GM21825 (cell line): Measurements from ENCODE around the gene UGT2B11.
"Not testable (repeated sequence)": the region's sequence is repeated elsewhere in the genome, so short reads cannot be mapped to it uniquely, and the experiment has no call there.

ENCODE experiments used
- ATAC-seq: cut with Tn5 transposase; IDR thresholded peaks from one replicate; pipeline ENCODE4 v1.9.1; 2021; ENCODE audit warnings: mild to moderate bottlenecking, moderate library complexity; ENCODE audit not compliant: unreplicated experiment

The UGT2B11 gene

DNA sequence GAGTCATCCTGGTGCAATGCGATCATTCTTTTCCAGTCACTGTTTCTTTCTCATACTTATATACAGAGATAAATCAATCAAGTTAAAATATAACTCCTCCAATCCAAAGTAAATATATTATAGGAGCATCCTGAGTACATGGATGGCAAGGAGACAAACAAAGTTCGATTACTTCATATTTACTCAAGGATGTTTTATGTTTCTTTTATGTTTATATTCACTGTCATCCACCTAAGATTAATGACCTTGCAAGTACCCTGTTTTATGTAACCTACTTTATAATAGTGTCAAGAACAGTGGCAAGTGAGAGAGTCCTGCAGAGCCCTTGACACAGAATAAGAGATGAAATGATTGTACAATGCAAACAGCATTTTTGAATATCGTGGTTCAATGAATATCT is at the start of gene UGT2B11:
Gene UGT2B11, minus strand, starts transcription at position 33 of the 400 bp plus-strand sequence. Its CDS starts 26 bp downstream, at position 7.
- no peak for ATAC-seq

DNA sequence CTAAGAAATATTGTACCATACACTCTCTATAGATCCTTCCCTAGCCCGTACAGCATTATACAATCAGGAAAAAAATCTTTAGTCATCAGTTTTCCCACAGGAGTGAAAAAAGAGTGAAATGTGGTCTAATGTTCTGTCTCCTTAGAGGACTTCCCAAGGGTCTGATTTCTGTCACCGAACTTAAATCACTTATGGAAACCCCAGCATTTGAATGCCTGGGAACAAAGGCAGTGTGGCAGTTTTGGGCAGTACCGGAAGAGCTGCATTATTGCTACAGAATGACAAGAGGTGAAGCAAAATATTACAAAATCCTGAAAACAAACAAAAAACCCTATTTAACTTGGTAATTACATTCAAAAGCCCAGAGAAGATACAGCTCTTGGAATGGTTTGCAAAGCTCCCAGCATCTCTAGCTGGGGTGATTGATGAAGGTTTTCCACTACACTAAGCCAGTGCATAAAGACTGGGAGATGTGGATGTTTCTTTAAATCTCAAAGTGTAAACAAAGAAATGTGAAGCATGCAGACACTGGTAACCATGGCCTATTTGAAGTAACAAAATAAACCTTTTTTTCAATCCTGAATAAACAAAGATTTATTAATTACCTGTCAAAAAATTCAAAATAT is 38.7 kb upstream of the UGT2B11 start:
- ATAC-seq = not testable (repeated sequence)

DNA sequence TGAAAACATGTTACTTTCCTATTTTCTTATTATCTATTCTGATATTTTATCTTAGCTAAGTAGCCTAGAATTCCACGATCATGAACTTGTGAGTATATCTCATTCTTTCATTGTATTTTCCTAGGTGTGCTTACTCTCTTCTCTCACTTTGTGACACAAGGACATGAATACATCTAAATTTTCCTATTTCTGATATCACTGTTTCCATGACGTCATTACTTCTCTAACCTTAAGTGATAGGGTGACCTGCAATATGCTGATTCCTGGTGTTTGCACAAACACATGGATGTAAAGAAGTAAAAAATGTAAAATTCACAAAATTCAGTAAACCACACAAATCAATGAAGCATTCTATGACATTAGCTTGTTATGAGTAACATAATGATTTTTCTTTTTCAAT is 36.3 kb upstream of the UGT2B11 start:
- ATAC-seq = not testable (repeated sequence)

DNA sequence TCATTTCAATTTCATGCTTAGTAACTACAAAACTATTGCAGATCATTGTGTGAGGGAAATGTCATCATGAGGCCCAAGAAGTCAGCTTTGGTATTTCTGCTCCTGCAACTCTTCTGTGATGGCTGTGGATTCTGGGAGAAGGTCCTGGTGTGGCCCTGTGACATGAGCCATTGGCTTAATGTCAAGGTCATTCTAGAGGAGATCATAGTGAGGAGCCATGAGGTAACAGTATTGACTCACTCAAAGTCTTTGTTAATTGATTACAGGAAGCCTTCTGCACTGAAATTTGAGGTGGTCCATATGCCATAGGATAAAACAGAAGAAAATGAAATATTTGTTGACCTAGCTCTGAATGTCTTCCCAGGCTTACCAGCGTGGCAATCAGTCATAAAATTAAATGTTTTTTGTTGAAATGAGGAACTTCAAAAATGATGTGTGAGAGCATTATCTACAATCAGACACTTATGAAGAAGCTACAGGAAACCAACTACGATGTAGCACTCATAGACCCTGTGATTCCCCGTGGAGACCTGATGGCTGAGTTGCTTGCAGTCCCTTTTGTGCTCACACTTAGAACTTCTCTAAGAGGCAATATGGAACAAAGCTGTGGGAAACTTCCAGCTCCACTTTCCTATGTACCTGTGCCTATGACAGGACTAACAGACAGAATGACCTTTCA is 28.2 kb upstream of the UGT2B11 start:
- not testable (repeated sequence) for ATAC-seq

DNA sequence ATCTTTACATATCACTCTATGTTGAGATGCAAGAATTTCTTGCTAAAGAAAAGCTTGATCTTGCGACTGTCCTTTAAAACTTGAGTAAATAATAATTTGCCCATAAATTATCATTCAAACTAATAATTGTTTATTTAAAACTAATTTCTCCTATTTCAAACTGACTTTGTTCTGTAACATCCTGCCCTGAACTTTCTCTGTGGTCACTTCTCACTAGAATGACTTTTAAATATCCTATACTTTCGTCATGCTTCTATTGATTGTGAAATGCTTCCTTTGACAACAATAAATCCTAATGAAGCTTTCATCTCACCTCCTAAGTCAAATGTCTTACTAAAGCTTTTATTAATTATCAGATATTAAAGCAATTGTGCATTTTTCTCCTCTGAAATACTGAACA is 27.2 kb upstream of the UGT2B11 start:
- ATAC-seq = not testable (repeated sequence)

DNA sequence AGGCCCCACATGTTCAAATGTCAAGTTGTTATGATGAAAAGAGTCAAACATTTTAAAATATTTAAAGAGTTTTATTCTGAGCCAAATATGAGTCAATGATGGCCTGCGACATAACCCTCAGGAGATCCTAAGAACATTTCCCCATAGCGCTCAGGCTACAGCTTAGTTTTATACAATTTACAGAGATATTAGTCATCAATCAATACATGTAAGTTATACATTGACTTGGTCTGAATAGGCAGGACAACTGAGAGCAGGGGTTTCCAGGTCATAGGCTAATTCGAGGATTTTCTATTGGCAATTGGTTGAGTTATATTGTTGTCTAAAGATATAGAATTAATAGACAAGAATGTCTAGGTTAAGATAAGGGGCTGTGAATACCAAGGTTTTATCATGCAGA is 26.2 kb upstream of the UGT2B11 start:
- not testable (repeated sequence) for ATAC-seq

DNA sequence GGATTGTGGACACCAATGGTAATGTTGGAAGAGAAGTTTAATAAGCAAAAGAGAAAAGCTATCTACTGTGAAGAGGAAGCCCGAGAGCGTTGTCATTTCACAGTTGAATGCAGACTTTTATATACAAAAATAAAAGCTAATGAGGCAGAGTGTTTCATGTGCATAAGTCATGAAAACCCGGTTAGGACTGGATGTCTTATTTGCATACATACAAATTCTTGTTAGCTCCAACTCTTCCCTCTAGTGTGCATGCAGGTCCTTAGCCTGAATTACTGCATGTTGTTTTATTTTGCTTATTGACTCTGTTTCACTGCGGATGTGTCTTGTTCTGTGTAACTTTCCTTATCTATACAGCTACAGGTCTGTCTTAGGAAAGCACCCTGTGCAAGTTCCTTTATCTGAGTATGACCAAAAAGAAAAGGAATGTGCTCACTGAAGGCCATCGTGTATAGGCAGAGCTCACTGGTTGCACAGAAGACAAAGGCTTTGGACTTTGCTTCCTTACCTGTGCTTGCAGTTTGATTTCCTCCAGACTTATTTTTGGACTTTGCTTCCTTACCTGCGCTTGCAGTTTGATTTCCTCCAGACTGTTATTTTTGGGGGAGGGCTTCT is 25.1 kb upstream of the UGT2B11 start:
- ATAC-seq = no peak

DNA sequence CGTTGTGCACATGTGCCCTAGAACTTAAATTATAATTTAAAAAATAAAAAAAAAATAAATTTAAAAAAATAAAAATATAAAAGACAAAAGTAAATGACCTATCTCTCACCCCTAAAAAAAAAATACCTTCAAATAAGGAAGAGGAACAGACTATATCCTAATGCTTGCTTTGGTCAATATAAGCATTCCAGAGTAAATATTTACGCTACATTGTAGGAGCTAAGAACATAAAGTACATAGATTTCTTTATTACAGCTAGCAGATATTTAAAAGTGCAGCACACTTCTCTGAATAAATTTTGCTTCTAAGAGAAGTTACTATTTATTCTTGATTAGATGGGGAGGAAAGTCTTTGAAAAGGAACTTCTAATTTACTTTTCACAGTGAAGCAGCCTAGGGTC is 24.5 kb upstream of the UGT2B11 start:
- no peak for ATAC-seq

DNA sequence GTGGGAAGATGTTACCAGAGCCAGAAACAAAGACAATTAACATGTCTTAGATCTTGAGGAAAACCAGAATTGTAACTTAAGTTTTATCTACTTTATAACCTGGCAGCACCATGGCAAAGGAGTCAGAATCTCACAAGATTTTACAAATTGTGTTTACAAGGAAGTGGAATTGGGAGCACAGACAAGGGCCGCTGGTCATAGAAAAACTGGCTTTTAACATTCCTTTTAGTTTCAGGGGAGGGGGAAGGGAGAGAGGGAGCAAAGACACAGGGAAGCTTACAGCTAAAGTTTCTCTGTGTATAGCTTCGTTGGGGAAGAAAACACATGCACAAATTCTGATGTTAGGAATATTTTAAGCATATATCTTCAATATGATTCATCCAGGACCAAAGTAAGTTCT is 10.3 kb upstream of the UGT2B11 start:
- ATAC-seq = no peak

DNA sequence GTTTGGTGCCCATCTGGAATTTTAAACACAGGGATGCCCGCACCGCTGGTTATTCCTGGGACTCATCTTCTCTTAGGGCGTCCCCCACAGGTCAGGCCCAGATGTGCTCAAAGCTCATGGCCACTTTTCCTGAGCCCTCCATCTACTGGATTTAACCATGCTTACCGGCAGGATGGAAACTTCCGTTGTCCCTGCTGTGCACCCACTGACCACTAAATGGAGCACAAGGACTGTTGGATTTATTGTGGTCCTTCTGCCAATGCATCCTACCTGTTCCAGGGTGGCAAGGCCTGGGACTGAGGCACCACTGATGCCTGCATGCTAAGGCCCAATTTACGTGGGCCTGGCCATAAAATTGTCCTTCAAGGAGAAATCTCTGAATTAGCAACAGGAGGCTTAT is 8.7 kb upstream of the UGT2B11 start:
- ATAC-seq = not testable (repeated sequence)

DNA sequence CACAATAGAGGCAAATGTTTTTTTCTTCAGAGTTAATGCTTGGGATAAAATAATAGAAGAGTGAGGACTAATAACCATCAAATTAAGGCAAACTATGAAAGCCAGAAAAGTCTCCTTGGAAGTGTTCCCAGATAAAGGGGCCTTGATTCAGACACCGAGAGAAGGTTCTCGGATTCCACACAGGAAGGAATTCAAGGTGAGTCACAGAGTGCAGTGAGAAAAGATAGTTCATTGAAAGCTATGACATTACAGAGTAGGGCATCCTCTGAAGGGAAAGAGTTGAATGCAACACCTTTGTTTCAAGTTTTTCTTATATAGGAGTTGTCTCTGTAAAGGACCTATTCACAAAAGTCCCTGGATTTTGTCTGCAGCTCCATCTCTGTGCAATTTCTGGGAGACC is 3.9 kb upstream of the UGT2B11 start:
- not testable (repeated sequence) for ATAC-seq

DNA sequence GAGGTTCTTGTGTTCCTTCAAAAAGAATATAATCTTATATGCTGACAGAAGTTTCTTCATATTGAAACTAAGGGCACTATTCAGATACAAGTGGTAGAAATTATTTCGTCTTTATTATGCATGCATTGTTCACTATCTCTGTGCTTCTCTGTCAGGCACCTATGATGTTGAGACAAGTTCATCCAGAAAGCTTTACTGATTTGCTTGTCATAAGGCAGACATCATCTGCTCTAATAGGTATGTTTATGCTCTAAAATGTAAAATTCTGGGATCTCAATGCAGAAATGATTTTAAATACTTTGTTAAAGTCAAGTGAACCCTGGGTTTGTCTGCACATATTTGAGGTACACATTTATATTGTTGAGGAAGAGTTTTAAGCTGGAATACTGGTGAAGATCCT is 3.6 kb downstream of the UGT2B11 start:
- ATAC-seq = no peak

DNA sequence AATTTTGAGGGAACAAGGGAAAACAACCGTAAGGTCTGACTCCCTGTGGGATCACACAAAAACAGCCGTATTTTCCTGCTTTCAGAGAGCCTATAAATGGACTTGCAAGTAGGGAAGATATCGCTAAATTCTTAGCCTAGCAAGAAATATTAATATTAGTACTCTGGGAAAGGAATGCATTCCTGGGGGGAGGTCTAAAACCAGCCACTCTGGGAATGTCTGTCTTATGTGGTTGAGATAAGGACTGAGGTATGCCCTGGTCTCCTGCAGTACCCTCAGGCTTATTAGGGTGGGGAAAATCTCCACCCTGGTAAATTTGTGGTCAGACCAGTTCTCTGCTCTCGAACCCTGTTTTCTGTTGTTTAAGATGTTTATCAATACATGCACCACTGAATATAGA is 16.0 kb downstream of the UGT2B11 start:
- ATAC-seq = not testable (repeated sequence)

DNA sequence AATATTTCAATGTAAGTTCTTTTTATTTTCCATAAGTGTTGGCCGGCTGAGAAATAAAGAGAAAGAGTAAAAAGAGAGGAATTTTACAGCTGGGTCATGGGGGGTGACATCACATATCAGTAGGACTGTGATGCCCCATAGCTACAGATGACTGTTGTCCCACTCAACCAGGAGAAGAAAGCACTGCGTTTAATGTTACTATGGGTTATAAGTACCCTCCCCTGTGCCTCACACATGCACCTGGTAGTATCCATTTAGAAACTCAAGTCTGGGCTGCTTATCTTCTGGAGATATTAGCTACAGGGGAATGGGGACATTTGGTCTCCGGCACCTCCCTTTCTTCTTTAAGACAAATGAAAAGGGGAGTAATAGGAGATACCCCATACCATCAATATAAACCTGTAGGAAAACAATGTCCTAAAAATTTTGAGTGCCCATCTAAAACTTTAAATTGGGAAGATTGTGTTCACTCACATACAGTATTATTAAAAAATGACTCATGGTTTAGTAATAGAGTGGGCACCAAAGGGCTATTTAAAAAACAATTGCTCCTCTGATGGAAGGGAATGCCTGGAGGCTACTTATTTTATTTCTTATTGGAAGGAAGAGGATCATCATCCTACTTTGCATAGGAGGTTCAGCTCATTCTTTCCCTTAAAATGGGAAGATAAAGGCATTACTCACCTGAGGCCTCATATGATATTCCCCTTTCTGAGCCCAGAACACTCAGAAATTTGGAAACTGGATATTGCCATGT is 18.2 kb downstream of the UGT2B11 start:
- ATAC-seq = no peak

DNA sequence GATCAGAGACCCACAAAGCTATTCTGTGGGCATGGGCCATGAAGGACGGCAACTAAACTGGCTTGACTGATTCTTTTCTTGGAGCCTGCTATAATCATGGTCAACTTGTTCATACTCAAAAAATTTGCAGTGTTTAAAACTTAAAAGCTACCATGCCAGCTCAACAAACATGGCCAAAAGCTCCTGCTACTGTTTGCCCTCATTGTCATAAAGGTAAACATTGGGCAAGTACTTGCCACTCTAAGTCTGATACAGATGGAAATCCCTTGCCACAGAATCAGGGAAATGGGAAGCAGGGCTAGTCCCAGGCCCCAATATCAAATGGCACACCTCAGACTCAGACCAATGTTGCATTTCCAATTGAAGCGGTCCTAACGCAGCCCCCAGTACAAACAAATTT is 20.4 kb downstream of the UGT2B11 start:
- no peak for ATAC-seq

DNA sequence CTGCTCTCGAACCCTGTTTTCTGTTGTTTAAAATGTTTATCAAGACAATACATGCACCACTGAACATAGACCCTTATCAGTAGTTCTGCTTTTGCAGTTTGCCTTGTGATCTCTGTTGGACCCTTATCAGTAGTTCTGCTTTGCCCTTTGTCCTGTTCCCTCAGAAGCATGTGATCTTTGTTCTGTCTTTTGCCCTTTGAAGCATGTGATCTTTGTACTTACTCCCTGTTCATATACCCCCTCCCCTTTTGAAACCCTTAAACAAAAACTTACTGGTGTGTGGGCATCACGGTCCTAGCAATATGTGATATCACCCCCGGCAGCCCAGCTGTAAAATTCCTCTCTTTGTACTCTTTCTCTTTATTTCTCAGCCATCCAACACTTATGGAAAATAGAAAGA is 22.6 kb downstream of the UGT2B11 start:
- not testable (repeated sequence) for ATAC-seq

DNA sequence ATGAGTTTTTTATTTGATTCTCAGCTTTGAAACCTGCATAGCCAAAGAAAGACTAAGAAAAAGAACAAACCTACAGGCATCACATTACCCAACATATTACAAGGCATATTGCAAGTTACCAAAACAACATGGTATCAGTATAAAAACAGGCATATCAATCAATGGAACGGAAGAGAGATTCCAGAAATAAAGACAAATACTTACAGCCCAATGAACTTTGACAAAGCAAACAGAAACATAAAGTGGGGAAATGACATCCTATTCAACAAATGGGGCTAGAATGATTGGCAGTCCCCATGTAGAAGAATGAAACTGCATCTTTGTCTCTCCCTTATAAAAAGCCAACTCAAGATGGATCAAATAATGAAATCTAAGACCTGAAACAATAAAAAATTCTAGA is 23.9 kb downstream of the UGT2B11 start:
- not testable (repeated sequence) for ATAC-seq

DNA sequence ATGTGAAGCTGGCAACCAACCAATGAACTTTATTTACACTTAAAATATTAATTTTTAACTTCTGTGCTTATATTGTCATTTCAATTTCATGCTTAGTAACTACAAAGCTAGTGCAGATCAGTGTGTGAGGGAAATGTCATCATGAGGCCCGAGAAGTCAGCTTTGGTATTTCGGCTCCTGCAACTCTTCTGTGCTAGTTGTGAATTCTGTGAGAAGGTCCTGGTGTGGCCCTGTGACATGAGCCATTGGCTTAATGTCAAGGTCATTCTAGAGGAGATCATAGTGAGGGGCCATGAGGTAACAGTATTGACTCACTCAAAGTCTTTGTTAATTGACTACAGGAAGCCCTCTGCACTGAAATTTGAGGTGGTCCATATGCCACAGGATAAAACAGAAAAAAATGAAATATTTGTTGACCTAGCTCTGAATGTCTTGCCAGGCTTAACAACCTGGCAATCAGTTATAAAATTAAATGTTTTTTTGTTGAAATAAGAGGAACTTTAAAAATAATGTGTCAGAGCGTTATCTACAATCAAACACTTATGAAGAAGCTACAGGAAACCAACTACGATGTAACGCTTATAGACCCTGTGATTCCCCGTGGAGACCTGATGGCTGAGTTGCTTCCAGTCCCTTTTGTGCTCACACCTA is 32.9 kb downstream of the UGT2B11 start:
- not testable (repeated sequence) for ATAC-seq

DNA sequence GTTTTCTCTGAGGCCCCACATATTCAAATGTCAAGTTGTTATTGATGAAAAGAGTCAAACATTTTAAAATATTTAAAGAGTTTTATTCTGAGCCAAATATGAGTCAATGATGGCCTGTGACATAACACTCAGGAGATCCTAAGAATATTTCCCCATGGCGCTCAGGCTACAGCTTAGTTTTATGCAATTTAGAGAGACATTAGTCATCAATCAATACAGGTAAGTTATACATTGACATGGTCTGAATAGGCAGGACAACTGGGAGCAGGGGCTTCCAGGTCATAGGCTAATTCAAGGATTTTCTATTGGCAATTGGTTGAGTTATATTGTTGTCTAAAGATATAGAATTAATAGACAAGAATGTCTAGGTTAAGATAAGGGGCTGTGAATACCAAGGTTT is 34.7 kb downstream of the UGT2B11 start:
- not testable (repeated sequence) for ATAC-seq

DNA sequence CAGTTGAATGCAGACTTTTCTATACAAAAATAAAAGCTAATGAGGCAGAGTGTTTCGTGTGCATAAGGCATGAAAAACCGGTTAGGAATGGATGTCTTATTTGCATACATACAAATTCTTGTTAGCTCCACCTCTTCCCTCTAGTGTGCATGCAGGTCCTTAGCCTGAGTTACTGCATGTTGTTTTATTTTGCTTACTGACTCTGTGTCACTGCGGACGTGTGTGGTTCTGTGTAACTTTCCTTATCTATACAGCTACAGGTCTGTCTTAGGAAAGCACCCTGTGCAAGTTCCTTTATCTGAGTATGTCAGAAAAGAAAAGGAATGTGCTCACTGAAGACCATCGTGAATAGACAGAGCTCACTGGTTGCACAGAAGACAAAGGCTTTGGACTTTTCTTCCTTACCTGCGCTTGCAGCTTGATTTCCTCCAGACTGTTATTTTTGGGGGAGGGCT is 35.8 kb downstream of the UGT2B11 start:
- ATAC-seq = not testable (repeated sequence)
